H1 (cell line): Measurements from ENCODE around the gene INAVA. TPM values are rescaled to one million over a fixed set of nuclear protein-coding genes. Genes with fewer than 3 reads are reported as not detected.

Experiments
- KDM4A ChIP-seq: IDR thresholded peaks from one replicate; pipeline ENCODE4 v1.7.1; 2012; ENCODE audit warnings: low read depth, mild to moderate bottlenecking, moderate library complexity, low read length, inconsistent platforms; ENCODE audit not compliant: severe bottlenecking
- PHF8 ChIP-seq: fragments of 200-600 bp; sonication (generic); conservative IDR thresholded peaks from 2 replicates; pipeline ENCODE4 v1.7.1; 2012; ENCODE audit warnings: low read depth, mild to moderate bottlenecking, inconsistent platforms, low read length, moderate library complexity
- polyA plus RNA-seq, 7 experiments: library from polyadenylated mRNA; depleted of rRNA in 3 of 7; stranded (reverse) in 5 of 7; unstranded in 2 of 7; fragments of >200 nt in 5 of 7; fragments of 200-250 nt in 2 of 7; gene quantifications; 1 replicate in 5 of 7; 2 replicates in 1 of 7; 4 replicates in 1 of 7; pipeline versions ENCODE4 v1.2.1 to v1.2.3, GENCODE V29; 2011 to 2013; ENCODE audit warnings: missing spikeins in 2 of 7, mixed read lengths in 2 of 7
- total RNA-seq: library from RNA; stranded (reverse); fragmentation: NEBNext Ultra II Directional; extraction: Animal tissue kit (Norgen Biotek cat#: 25700); gene quantifications from 2 replicates; pipeline ENCODE4 v1.2.1, GENCODE V29; 2021

The INAVA gene
- total and polyA plus RNA-seq, 2 of the 8 experiments (the other 6 are each of a cell fraction or from before 2014, with no cell fraction given), result 46.8 to 49.3 TPM

DNA sequence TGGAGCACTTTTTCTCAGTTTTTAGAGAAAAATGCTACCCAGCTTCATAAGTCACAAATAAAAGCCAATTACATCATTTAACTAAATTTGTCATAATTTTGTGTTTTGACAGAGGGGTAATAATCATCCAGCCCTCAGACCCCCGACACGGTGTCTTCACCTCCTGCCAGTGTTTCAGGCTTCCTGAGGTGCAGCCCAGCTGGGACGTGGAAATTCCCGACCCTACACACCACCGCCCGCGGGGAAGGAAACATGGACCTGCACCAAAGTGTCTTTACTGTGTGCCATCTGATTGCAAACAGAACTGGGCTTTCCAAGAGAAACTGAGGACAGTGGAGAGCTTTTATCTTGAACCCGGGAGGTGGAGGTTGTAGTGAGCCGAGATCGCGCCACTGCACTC is 7.7 kb upstream of the INAVA start (continued):
- TF ChIP-seq PHF8 (no peak), KDM4A (no peak)
